CD4-positive, CD25-positive, alpha-beta regulatory T cell (primary cell): Measurements from ENCODE around the gene SRP9. TPM values are rescaled to one million over a fixed set of nuclear protein-coding genes. Genes with fewer than 3 reads are reported as not detected.

Experiments
- ATAC-seq, 2 donors: fragments of 150-1000 bp; cut with Tn5 transposase; one replicate each; pipeline ENCODE4 v1.10.0; 2021; ENCODE audit warnings: low read depth in 2 of 2, moderate number of reproducible peaks in 2 of 2, moderate library complexity in 1 of 2
- DNase-seq, 3 donors: peaks; one replicate each; pipeline versions ENCODE4 v3.0.0 to v3.0.0-alpha.2; 2012 to 2022; ENCODE audit warnings: mixed read lengths in 1 of 3
- H3K27ac ChIP-seq: one replicate; pipeline ENCODE4 v1.7.0; 2013; ENCODE audit warnings: mild to moderate bottlenecking, low read length; ENCODE audit not compliant: insufficient read depth, poor library complexity, severe bottlenecking
- H3K27me3 ChIP-seq: one replicate; pipeline ENCODE4 v1.7.0; 2013; ENCODE audit warnings: low read length; ENCODE audit not compliant: control insufficient read depth, insufficient read depth
- H3K36me3 ChIP-seq: one replicate; pipeline ENCODE4 v1.7.0; 2013; ENCODE audit warnings: mild to moderate bottlenecking, low read length, moderate library complexity; ENCODE audit not compliant: control insufficient read depth, insufficient read depth
- H3K4me1 ChIP-seq: 2 replicates; pipeline ENCODE4 v1.7.0; 2013; ENCODE audit warnings: mild to moderate bottlenecking, low read length; ENCODE audit not compliant: insufficient read depth, control insufficient read depth, poor library complexity, severe bottlenecking
- H3K4me3 ChIP-seq: one replicate; pipeline ENCODE4 v1.7.0; 2013; ENCODE audit warnings: low read depth, mild to moderate bottlenecking, low read length, moderate library complexity
- H3K9me3 ChIP-seq, 2 experiments: 1 replicate in 1 of 2; 2 replicates in 1 of 2; pipeline ENCODE4 v1.7.0; 2013; ENCODE audit warnings: low read length in 2 of 2, mild to moderate bottlenecking in 1 of 2, moderate library complexity in 1 of 2; ENCODE audit not compliant: control insufficient read depth in 2 of 2
- H3K27ac Mint-ChIP-seq, 3 donors: one replicate each; pipeline ENCODE4 v1.8.0; 2020 to 2022; ENCODE audit warnings: mild to moderate bottlenecking in 3 of 3, mixed read lengths in 3 of 3, moderate library complexity in 2 of 3
- H3K27me3 Mint-ChIP-seq: one replicate; pipeline ENCODE4 v1.8.0; 2022; ENCODE audit warnings: mild to moderate bottlenecking, mixed read lengths
- H3K36me3 Mint-ChIP-seq: one replicate; pipeline ENCODE4 v1.8.0; 2020; ENCODE audit warnings: mixed read lengths
- H3K4me1 Mint-ChIP-seq, 4 donors: one replicate each; pipeline ENCODE4 v1.8.0; 2020 to 2022; ENCODE audit warnings: mixed read lengths in 4 of 4, mild to moderate bottlenecking in 1 of 4
- H3K4me3 Mint-ChIP-seq, 4 donors: one replicate each; pipeline ENCODE4 v1.8.0; 2020 to 2022; ENCODE audit warnings: mild to moderate bottlenecking in 4 of 4, mixed read lengths in 4 of 4, moderate library complexity in 3 of 4
- H3K9me3 Mint-ChIP-seq, 7 donors: one replicate each; pipeline ENCODE4 v1.8.0; 2020 to 2022; ENCODE audit warnings: mixed read lengths in 7 of 7, mild to moderate bottlenecking in 3 of 7, moderate library complexity in 2 of 7
- polyA plus RNA-seq, 4 donors: library from polyadenylated mRNA; unstranded; fragments of 300-500 nt; fragmentation: Illumina TruSeq; gene quantifications; one replicate each; pipeline ENCODE4 v1.2.3, GENCODE V29; 2021
- total RNA-seq: library from RNA; stranded (reverse); gene quantifications from one replicate; pipeline ENCODE4 v1.2.3, GENCODE V29; 2022

Gene SRP9
- total and polyA plus RNA-seq, 5 donors from 2014 or later, result 76.7 to 367 (median 340) TPM

- Mint-ChIP-seq H3K27me3 (peaks cover 21% of the 10 kb centered on the region), H3K9me3 (peaks cover 0 to 2% (median 0%) of the 10 kb centered on the region in 7 donors), H3K36me3 (no peaks in the 10 kb centered on the region), H3K4me3 (no peak overlapping the region), H3K27ac (no peak overlapping the region), H3K4me1 (peaks cover 0 to 3% (median 2%) of the 10 kb centered on the region in 4 donors)
- H3K4me1 ChIP-seq, result no peaks in the 10 kb centered on the region
- H3K9me3 ChIP-seq, result no peaks in the 10 kb centered on the region
- H3K27ac ChIP-seq, result no peak overlapping the region
- H3K36me3 ChIP-seq, result no peaks in the 10 kb centered on the region
- no peaks in the 10 kb centered on the region for H3K27me3 ChIP-seq
- no peak for ATAC-seq
- H3K4me3 ChIP-seq, result no peak overlapping the region
- DNase-seq, result no peak
Measured at GRCh38 chr1:225767634-225768540, 9.7 kb upstream of the SRP9 start.

- no peaks in the 10 kb centered on the region for H3K27me3 ChIP-seq
- H3K4me3 Mint-ChIP-seq, result no peak overlapping the region
- H3K36me3 ChIP-seq, result no peaks in the 10 kb centered on the region
- no peaks in the 10 kb centered on the region for H3K4me1 ChIP-seq
- no peak overlapping the region for H3K27ac Mint-ChIP-seq
- peaks cover 0 to 11% (median 4%) of the 10 kb centered on the region in 4 donors for H3K4me1 Mint-ChIP-seq
- H3K27ac ChIP-seq, result no peak overlapping the region
- peaks cover 7% of the 10 kb centered on the region for H3K36me3 Mint-ChIP-seq
- no peaks in the 10 kb centered on the region for H3K9me3 ChIP-seq
- ATAC-seq (no peak), DNase-seq (no peak)
- peaks cover 21% of the 10 kb centered on the region for H3K27me3 Mint-ChIP-seq
- peaks cover 0 to 2% (median 0%) of the 10 kb centered on the region in 7 donors for H3K9me3 Mint-ChIP-seq
- no peak overlapping the region for H3K4me3 ChIP-seq
Measured at GRCh38 chr1:225768662-225769426, 8.8 kb upstream of the SRP9 start.

GRCh38 chr1:225769687-225770086 lies 7.9 kb upstream of the SRP9 start:
- no peaks in the 10 kb centered on the region for H3K27me3 ChIP-seq
- DNase-seq (no peak), ATAC-seq (no peak)
- Mint-ChIP-seq H3K27ac (no peak overlapping the region), H3K27me3 (peaks cover 21% of the 10 kb centered on the region), H3K9me3 (peaks cover 0 to 2% (median 0%) of the 10 kb centered on the region in 7 donors), H3K36me3 (peaks cover 7% of the 10 kb centered on the region), H3K4me3 (no peak overlapping the region), H3K4me1 (peaks cover 0 to 18% (median 4%) of the 10 kb centered on the region in 4 donors)
- no peaks in the 10 kb centered on the region for H3K4me1 ChIP-seq
- H3K4me3 ChIP-seq, result no peak overlapping the region
- H3K27ac ChIP-seq, result no peak overlapping the region
- no peaks in the 10 kb centered on the region for H3K36me3 ChIP-seq
- no peaks in the 10 kb centered on the region for H3K9me3 ChIP-seq

GRCh38 chr1:225770561-225771248 lies 6.9 kb upstream of the SRP9 start:
- Histone ChIP-seq H3K4me3 (no peak overlapping the region), H3K4me1 (no peaks in the 10 kb centered on the region), H3K9me3 (no peaks in the 10 kb centered on the region), H3K27ac (no peak overlapping the region), H3K27me3 (no peaks in the 10 kb centered on the region), H3K36me3 (no peaks in the 10 kb centered on the region)
- Mint-ChIP-seq H3K27ac (no peak overlapping the region), H3K27me3 (peaks cover 21% of the 10 kb centered on the region), H3K4me1 (peaks cover 0 to 21% (median 5%) of the 10 kb centered on the region in 4 donors), H3K36me3 (peaks cover 10% of the 10 kb centered on the region), H3K9me3 (peaks cover 0 to 2% (median 0%) of the 10 kb centered on the region in 7 donors), H3K4me3 (no peak overlapping the region)
- ATAC-seq (no peak), DNase-seq (no peak)

GRCh38 chr1:225771661-225772322 lies 5.8 kb upstream of the SRP9 start:
- DNase-seq (no peak), ATAC-seq (no peak)
- no peak overlapping the region for H3K27ac ChIP-seq
- no peaks in the 10 kb centered on the region for H3K36me3 ChIP-seq
- peaks cover 12% of the 10 kb centered on the region for H3K27me3 Mint-ChIP-seq
- peaks cover 8% of the 10 kb centered on the region for H3K4me1 ChIP-seq
- no peak overlapping the region for H3K4me3 ChIP-seq
- peaks cover 0 to 21% (median 5%) of the 10 kb centered on the region in 4 donors for H3K4me1 Mint-ChIP-seq
- H3K27me3 ChIP-seq, result no peaks in the 10 kb centered on the region
- peaks cover 10% of the 10 kb centered on the region for H3K36me3 Mint-ChIP-seq
- no peaks in the 10 kb centered on the region for H3K9me3 ChIP-seq
- peaks cover 0 to 2% (median 0%) of the 10 kb centered on the region in 7 donors for H3K9me3 Mint-ChIP-seq
- H3K4me3 Mint-ChIP-seq, result no peak overlapping the region
- no peak overlapping the region for H3K27ac Mint-ChIP-seq

GRCh38 chr1:225772323-225772768 lies 5.3 kb upstream of the SRP9 start:
- Histone ChIP-seq H3K9me3 (no peaks in the 10 kb centered on the region), H3K27me3 (no peaks in the 10 kb centered on the region), H3K27ac (no peak overlapping the region), H3K4me3 (no peak overlapping the region), H3K4me1 (peaks cover 13% of the 10 kb centered on the region), H3K36me3 (no peaks in the 10 kb centered on the region)
- Mint-ChIP-seq H3K27ac (no peak overlapping the region), H3K4me1 (peaks cover 0 to 21% (median 5%) of the 10 kb centered on the region in 4 donors), H3K27me3 (peaks cover 7% of the 10 kb centered on the region), H3K36me3 (peaks cover 10% of the 10 kb centered on the region), H3K4me3 (no peak overlapping the region), H3K9me3 (peaks cover 0 to 2% (median 0%) of the 10 kb centered on the region in 7 donors)
- peak in 1 of 2 donors; percentile 19 for ATAC-seq
- DNase-seq, result peak in 1 of 3 donors; percentile 24

GRCh38 chr1:225772848-225773247 lies 4.8 kb upstream of the SRP9 start:
- H3K9me3 Mint-ChIP-seq, result peaks cover 0 to 2% (median 0%) of the 10 kb centered on the region in 7 donors
- Histone ChIP-seq H3K9me3 (no peaks in the 10 kb centered on the region), H3K4me3 (no peak overlapping the region), H3K4me1 (peaks cover 13% of the 10 kb centered on the region), H3K36me3 (no peaks in the 10 kb centered on the region), H3K27ac (no peak overlapping the region), H3K27me3 (no peaks in the 10 kb centered on the region)
- H3K4me1 Mint-ChIP-seq, result peaks cover 0 to 21% (median 5%) of the 10 kb centered on the region in 4 donors
- no peak for ATAC-seq
- no peak overlapping the region for H3K27ac Mint-ChIP-seq
- no peak overlapping the region for H3K4me3 Mint-ChIP-seq
- peaks cover 6% of the 10 kb centered on the region for H3K27me3 Mint-ChIP-seq
- no peak for DNase-seq
- peaks cover 10% of the 10 kb centered on the region for H3K36me3 Mint-ChIP-seq
